8988T (cell line): ENCODE results near the gene RBBP7.

Experiments
- DNase-seq: peaks from one replicate; pipeline ENCODE4 v3.0.0; 2011

RBBP7 gene

GRCh38 chrX:16870095-16870861 lies at the start of gene RBBP7:
Gene RBBP7, minus strand, starts transcription at chrX:16870362. Its CDS starts 309 bp downstream, at chrX:16870053.
- DNase-seq, result peak; percentile 92

- no peak for DNase-seq
These were observed 48.8 kb upstream of the RBBP7 start for GRCh38 chrX:16918979-16919378.

DNA sequence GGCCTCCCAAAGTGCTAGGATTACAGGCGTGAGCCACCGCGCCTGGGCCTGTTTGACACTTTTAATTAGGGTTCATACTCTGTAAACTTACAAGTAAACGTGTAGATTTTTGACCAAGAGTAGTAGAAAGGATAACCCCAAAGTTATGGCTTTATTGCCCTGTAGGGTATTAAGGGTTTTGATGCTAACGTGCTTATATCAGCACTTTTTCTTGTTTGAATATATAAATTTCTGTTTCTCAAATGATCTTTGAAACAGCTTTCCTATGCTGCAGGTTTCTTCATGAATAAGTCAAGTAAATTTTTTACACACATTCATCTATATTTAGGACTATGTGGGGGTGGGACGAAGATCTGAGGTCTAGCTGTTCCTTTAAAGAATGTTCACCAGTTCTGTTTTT lies 47.0 kb upstream of the RBBP7 start:
- no peak for DNase-seq

DNA sequence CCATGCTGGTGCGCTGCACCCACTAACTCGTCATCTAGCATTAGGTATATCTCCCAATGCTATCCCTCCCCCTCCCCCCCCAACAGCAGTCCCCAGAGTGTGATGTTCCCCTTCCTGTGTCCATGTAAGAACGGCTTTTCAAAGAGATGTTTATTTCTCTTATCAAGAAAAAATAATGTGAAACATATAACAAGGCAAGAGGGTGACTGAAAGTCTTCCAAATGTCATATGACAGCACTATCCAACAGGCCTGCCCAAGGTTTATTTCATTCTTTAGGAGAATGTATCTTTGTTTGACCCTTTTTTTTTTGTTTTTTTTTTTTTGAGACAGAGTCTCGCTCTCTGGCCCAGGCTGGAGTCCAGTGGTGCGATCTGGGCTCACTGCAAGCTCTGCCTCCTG lies 46.4 kb upstream of the RBBP7 start:
- no peak for DNase-seq

DNA sequence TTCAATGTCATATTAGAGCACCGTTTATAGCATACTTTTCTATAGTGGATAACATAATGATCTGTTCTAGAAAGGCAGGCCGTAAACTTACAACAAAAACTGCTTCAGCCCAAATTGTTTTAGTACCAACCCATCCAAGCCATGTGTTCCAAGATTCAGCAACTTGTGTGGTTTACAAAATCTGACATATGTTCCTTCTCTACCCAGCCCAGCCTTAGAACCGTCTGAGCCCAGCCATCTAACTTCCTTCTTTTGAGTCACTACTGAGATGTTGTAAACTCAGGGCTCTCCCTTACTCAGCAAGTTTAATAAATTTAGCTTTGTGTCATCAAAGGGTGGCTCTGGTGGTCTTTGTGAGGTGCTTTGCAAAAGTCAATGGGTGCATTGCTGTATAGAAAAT lies 43.9 kb upstream of the RBBP7 start:
- no peak for DNase-seq

DNA sequence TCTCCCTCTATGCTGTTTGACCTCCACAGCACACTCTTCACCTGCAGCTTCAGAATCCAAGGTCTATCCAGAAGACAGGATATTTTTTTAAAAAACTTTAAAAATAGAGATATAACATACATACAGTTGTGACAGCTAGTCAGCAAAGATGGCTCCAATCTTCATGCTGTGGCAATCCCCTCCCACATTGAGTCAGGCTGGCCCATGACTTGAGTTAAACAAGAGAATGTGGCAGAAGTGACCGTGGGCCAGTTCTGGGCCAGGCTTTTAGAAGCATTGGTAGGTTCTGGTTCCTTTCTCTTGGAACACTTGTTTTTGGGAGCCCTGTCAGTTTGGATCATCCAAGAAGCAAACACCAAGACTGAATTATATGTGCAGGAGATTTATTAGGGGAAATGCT lies 40.2 kb upstream of the RBBP7 start:
- DNase-seq, result no peak

DNA sequence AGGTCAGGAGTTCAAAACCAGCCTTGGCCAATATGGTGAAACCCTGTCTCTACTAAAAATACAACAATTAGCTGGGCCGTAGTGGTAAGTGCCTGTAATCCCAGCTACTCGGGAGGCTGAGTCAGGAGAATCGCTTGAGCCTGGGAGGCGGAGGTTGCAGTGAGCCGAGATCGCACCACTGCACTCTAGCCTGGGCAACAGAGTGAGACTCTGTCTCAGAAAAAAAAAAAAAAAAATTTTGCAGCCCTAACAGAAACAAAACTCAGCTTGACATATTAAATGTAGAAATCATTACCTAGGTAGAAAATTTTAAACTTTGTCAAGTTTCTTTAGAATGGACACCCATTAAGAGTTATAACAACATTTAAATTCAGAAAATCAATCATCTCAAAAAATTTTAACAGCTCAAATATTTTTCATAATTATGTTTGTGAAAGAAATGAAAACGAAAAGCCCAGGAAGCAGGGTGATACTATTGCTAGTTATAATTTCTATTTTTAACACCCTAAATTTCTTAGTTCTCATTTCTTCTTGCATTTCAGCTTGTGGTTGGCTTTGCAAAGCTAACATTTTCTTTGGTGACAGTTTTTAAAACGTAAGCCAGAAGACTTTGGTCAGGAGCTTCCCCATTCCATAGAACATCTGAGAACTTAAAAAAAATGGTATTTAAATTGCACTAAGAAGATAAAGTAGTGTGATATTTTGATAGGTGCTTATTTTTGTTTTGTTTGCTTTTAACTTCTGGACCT lies 33.3 kb upstream of the RBBP7 start:
- DNase-seq, result no peak

DNA sequence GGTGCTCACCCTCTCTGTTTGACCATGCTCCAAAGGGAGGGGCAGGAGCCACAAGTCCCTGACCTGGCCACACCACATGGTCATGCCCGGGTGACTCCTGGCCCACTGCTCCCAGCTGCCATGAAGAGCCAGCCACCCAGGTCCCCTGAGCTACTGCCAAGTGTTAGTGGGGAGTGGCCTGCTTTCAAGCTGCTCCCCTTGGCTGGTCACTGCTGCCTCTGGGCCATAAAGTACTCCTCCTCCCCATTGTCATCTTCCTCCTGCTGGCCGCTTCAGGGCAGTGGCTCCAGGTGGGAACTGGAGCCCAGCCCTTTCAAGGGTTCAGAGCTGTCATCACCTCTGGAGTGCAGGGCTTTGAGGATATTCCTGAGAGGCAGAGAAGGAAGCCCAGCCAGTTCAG lies 27.3 kb upstream of the RBBP7 start:
- DNase-seq, result no peak

- DNase-seq, result peak; percentile 51
These were observed 22.6 kb upstream of the RBBP7 start for GRCh38 chrX:16892504-16893362.

DNA sequence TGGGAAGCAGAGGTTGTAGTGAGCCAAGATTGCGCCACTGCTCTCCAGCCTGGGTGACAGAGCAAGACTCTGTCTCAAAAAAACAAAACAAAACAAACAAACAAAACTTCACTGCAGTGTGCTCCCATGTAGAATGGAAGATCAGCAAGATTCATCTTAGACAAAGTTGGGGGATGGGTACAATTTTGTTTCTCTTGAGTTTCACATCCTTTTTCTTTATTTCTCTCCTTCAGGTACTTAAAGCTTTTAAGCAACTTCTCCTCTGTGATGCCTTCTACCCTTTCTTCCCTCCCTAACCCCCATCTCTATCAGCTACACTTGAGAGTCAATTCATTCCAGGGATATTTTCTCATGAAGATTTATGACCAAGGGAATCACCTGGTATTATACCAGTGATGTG lies 15.5 kb upstream of the RBBP7 start:
- DNase-seq, result no peak

DNA sequence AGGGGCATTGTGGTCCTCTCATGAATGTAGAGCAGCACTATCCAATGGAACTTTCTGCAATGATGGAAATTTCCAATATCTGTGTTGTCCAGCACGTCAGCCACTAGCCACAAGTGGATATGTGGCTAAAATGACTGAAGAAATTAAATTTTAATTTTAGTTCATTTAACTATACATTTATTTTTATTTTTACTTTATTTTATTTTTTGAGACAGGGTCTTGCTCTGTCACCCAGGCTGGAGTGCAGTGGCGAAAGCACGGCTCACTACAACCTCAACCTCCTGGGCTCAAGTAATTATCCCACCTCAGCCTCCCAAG lies 13.3 kb upstream of the RBBP7 start:
- no peak for DNase-seq

DNA sequence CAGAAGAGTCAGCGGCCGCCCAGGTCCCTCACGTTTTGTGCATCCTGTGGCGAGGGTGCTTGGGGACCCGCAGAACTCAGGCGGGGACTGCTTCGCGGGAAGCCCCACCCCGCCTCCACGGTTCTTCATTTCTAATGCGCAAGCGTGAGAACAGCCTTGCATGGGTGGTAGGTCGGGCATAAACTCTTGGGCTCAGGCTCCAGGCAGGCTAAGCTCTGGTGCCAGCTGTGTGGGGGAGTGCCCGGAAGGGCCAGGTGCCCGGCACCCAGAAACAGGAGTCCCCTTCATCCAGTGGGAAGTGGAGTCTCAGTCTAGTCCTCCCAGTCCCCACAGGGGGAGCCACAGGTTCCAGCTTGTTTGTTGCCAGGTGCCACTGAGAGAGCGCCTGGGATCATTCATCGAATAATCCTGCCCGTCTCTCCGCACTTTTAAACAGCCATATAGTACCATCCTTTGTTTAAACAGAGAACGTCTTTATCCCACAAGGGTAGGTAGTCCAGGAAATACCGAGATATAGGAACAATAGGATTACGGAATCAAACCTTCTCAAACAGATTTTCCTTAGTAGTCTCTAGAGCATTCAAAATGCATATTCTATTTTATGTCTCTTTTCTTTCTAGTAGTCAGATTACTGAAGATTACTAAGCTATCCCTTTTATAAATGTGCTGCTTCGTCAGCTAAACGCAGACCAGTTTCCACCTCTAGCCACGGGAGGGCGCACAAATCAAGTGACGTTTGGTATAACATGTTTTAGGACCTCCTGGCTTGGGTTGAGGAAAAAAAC lies 12.7 kb upstream of the RBBP7 start:
- DNase-seq, result peak; percentile 54

GRCh38 chrX:16882169-16882568 lies 12.0 kb upstream of the RBBP7 start:
- no peak for DNase-seq

GRCh38 chrX:16876696-16877095 lies 6.5 kb upstream of the RBBP7 start:
- DNase-seq, result no peak

DNA sequence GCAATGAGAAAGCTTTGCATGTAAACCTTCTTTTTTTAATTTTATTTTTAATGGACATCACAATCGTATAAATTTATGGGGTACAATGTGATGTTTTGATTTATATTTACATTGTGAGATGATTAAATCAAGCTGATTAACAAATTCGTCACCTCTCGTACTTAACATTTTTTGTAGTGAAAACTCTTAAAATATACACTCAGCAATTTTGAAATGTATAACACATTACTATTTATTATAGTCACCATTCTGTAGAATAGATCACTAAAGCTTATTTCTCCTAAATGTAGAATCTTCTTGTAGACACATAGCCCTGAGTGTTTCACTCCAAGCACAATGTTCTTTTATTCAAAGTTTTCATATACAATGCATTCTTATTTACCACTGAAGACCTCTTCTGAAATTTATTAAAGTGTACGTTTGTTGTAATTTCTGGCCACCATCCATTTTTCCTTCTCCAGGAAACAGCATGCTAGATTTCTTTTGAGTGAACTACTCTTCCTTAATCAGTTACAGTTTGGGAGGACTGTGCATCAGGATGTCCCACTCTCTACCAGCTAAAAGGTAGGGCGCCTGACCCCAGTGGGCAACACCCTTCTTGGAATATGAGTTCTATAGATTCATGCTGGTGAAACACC lies 4.4 kb upstream of the RBBP7 start:
- DNase-seq, result no peak

- no peak for DNase-seq
These were observed 2.9 kb upstream of the RBBP7 start for GRCh38 chrX:16873106-16873505.

DNA sequence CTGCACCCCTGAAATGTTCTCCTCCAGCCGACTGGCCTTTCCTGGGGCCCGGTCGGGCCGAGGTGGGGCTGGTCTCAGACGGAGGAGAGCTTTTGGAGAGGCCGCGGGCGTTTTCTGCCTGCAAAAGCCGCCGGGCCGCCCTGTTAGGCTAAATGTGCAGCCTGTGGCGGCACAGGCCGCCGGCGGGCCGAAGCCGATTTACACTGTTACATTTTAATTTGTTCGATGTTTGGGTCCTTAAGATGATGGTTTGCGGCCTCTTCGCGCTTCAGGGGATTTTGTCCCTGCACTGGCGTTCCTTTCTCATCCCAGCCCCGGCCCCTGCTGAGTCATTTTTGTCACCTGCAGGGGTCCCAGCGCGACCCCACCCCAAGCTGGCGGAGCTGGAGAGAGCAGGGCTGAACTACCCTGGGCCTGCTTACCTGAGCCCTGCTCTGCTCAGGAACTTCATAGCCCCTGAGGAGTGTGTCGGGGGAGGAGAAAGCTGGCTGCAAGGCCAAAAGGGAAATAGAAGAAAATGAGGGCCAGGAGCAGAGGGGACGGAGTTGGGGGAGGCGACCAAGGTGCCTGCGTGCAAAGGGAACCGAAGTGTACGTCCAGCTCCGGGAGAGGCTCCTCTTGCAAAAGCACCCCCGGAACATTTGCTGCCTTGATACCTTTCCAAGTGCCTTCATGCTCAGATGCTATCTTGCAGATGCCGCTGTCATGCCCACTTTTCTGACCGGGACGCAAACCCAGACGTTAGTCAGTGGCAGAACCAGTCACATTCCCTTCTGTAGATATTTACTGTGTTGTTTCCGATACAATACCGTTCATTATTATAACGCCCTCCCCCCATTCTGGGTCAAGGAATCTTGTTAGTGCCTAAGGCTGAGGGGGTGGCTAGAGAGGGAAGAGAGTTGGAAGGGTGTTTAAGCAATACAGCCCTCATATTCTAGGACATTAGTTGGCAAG lies 977 bp upstream of the RBBP7 start:
- DNase-seq, result no peak

DNA sequence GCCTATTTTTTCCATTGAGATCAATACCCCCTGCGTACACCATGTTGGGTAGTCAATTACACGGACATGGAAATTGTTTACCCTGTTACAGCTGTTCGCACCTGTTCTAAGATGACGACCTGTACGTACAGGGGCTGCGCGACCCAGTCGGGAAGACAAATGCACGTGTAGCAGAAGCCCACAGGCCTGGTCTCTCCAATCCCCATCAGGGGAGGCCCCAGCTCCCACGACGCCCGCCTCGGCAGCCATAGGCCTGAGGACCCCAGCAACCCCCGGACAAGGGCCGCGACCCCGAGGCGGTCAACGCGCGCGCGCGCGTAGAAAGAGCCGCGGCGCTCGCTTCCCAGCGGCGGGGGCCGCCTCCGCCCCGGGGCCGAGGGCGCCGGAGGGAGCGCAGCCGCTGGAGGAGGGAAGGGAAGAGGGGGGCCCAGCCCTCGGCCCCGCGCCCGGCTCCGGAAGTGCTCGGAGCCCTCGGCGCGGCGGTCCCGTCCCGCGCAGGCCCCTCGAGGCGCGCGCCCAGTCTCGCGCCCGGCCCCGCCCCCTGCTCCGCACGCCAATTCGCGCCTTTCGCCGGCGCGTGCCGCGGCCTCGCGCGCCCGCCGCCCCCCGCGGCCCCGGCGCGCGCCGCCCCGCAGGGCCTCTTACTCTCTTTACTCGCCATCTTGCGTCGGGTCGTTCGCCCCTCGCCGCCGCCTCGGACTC lies 618 bp downstream of the RBBP7 start:
- DNase-seq, result peak; percentile 21

DNA sequence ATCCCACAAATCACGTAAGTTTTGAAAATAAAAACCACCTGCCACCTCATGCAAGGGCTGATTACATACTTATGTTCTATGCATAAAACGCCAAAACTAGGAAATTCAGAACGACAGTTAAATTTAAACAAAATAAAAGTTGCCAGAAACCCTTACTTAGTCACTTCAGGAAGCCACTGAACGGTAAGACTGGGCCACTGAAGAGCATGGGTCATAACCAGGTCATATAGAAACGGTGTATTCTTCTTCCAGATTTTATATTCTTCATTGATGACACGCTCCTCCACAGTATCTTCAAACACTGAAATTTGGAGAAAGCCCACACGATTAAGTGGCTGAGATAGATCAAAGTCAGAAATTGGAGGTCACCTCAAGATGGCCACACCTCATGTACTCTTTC lies 1.2 kb downstream of the RBBP7 start:
- DNase-seq, result no peak

- DNase-seq, result no peak
These were observed 2.2 kb downstream of the RBBP7 start for GRCh38 chrX:16867947-16868346.

- no peak for DNase-seq
These were observed 7.3 kb downstream of the RBBP7 start for GRCh38 chrX:16862829-16863228.
